GM18505 (cell line): ENCODE data around the gene UBE2D1.
"Not testable (repeated sequence)": the region's sequence is repeated elsewhere in the genome, so short reads cannot be mapped to it uniquely, and the experiment has no call there.

Experiments
- ATAC-seq: cut with Tn5 transposase; IDR thresholded peaks from one replicate; pipeline ENCODE4 v1.9.1; 2021; ENCODE audit not compliant: unreplicated experiment
- POLR2A ChIP-seq: IDR thresholded peaks from 4 replicates; pipeline ENCODE4 v1.6.1; 2011; ENCODE audit warnings: borderline replicate concordance; ENCODE audit not compliant: insufficient read depth, insufficient read length; ENCODE audit errors: extremely low read depth

The UBE2D1 gene

DNA sequence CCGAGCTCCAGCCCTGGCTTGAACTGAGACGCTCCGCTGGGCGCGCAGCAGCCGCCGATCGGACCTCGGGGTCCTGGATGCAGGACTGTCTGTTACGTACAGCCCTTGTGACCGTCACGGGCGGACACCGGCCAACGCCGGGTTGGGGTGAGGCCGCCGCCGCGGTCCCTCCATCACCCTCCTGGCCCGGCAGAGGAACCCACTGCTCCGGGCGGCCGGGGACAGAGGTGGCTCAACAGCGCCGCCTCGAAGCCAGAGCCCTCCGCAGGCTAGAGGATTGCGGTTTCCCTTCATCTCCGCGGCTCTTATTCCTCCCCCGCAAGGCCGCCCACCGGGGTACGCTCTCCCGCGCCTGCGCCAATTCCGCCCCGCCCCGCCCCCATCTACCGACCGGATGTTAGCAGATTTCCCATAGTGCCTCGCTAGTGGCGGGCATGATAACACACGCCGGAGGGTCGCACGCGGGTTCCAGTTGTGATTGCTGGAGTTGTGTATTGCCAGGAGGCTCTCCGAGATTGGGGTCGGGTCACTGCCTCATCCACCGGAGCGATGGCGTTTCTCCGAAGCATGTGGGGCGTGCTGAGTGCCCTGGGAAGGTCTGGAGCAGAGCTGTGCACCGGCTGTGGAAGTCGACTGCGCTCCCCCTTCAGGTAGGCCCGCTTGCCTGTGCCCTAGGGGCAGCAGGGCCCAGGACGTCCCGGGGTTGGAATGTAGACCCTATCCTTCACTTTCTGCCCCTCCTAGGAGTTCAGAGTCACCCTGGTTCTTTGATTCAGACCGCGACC is 50.4 kb downstream of the UBE2D1 start, which contains the start of gene TFAM:
Gene TFAM, plus strand, starts transcription at position 412 of the 785 bp plus-strand sequence. Its CDS starts 138 bp downstream, at position 550.
- TF ChIP-seq POLR2A: peak; percentile 96
- peak; percentile 90 for ATAC-seq

- TF ChIP-seq POLR2A: no peak
- peak; percentile 5 for ATAC-seq
These were observed 50.9 kb downstream of the UBE2D1 start for GRCh38 chr10:58385784-58386112.

- no peak for ATAC-seq
- TF ChIP-seq POLR2A: no peak
These were observed 54.2 kb downstream of the UBE2D1 start for GRCh38 chr10:58389024-58389423.

DNA sequence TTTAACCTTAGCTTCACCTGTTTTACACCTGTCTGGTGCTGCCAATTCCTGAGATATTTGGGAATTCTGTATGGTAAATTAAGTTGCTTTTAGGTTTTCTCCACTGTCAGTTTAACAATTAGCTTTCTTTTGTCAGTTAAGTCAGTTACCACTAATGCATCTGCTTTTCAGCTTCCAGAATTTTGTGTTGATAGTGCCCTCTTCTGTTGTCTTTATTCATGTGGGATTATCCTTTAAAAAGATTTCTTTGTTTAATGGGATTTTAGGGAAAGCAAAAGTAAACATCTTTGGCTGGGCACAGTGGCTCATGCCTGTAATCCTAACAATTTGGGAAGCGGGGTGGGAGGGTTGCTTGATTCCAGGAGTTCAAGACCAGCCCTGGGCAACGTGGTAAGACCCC is 58.5 kb downstream of the UBE2D1 start:
- ATAC-seq: no peak
- TF ChIP-seq POLR2A: no peak

DNA sequence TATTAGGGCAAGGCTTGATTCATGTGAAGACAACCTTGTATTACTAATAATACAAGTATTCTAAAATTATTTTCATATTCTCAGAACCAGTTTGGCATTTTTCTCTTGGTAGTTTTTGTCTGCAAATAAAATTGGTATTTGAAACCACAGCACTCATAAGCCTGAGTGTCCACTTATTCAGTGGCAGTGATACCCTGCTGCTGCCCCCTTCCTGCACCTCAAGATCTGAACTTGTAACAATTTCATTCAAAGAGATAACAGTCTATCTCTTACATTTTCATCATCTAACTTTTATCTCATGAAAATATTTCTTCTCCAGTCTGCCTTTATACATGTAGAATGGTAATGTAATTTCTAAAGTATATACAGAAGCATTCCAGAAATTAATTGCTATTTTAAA is 59.7 kb downstream of the UBE2D1 start:
- ATAC-seq: no peak

DNA sequence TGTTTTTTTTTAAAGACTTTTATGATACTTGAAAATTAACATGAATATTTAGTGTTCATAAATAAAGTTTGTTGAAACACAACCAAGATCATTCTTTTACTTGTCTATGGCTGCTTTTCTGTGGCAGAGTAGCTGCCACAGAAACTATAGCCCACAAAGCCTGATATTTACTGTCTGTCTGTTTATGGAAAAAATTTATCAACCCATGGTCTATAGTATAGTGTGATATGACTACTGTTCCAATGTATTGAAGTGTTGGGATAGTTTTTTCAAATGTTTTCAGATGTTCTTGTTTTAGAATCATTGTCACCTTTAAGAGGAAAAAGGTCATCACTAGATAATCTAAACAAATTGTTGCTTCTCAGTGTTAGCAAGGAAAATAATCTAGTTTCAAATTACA is 61.3 kb downstream of the UBE2D1 start:
- no peak for ATAC-seq
- TF ChIP-seq POLR2A: no peak

More for the DNA sequence above, 59.7 kb downstream of the UBE2D1 start:
- TF ChIP-seq POLR2A: no peak

DNA sequence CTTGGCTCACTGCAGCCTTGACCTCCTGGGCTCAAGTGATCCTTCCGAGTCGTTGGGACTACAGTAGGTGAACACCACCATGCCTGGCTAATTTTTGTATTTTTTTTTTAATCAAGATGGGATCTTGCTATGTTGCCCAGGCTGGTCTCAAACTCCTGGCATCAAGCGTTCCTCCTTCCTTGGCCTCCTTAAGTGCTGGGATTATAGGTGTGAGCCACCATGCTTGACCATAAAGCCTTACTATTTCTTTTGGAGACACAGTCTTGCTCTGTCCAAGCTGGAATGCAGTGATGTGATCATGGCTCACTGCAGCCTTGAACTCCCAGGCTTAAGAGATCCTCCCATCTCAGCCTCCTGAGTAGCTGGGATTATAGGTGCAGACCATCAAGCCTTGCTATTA is 63.0 kb downstream of the UBE2D1 start:
- TF ChIP-seq POLR2A: no peak
- ATAC-seq: no peak

DNA sequence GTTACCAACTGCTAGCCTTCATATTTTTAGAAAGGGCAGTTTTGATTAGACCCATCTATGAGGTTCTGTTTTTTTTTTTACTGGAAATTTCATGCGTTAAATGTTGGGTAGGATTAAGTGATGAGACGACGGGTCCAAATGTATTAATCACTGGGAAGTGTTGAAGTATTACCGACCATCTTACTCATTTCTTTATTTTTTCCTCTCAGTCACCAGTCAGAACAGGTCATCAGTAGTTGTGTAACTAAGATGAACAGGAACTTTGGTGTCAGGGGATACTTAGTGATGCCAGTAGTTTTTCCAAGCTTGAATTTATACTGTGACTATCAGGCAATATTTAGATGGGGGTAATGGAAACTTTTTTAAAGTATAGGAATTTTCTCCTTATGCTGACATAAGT is 64.6 kb downstream of the UBE2D1 start:
- TF ChIP-seq POLR2A: no peak
- no peak for ATAC-seq

DNA sequence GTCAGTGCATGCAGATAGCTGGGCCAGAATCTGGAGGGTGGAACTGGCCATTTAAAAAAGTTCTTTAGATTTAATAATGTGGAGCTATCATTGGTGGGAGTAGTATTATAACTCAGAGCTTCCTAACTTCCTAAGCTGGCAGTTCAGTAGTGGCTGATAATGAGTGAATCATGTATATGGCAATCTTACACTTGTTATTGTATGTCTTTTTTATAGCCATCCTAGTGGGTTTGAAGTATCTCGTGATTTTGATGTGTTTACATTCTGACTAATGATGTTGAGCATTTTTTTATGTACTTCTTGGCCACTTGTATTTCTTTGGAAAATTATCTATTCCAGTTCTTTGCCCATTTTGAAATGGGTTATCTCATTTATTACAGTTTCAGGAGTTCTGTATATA is 65.8 kb downstream of the UBE2D1 start:
- TF ChIP-seq POLR2A: no peak
- ATAC-seq: no peak

DNA sequence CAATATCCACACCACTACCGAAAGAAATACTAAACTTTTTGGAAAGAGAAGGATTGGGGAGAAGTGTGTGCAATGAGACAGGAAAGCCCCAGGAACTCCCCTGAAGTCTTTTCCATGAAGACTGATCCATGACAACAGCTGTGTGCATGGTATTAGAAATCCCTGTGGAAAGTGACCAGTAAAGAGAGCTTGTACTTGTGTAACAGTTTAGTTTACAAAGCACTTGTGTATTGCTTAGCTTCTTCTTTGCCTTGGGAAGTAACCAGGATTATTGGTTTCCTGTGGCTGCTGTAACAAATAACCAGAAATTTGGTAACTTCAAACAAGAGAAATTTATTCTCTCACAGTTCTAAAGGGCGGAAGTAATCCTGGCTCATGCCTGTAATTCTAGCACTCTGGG is 69.2 kb downstream of the UBE2D1 start:
- no peak for TF ChIP-seq POLR2A
- no peak for ATAC-seq

GRCh38 chr10:58409956-58410610 is 75.3 kb downstream of the UBE2D1 start:
- ATAC-seq: no peak

DNA sequence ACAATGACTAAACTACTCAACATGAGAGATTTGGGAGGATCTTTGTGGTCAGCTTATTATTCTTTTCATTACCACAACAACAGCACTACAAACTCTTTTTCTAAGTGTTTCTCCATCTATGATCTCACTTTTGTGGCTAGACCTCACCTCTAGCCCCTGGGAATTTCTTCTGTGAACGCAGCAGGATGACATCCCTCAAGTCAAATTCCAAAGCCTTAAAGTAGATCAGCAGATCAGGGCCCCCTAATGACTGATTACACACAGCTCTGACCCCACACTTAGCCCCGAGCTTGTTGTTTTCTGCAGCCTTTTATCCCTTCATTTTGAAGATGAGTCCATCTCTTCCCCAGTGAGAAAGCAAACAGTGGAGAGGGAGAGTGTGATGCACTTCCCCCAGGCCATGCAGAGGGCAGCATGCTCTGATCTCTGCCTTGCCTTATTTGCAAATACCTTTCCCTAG is 77.7 kb downstream of the UBE2D1 start:
- TF ChIP-seq POLR2A: no peak
- ATAC-seq: no peak

More at GRCh38 chr10:58409956-58410610, 75.3 kb downstream of the UBE2D1 start:
- no peak for TF ChIP-seq POLR2A

DNA sequence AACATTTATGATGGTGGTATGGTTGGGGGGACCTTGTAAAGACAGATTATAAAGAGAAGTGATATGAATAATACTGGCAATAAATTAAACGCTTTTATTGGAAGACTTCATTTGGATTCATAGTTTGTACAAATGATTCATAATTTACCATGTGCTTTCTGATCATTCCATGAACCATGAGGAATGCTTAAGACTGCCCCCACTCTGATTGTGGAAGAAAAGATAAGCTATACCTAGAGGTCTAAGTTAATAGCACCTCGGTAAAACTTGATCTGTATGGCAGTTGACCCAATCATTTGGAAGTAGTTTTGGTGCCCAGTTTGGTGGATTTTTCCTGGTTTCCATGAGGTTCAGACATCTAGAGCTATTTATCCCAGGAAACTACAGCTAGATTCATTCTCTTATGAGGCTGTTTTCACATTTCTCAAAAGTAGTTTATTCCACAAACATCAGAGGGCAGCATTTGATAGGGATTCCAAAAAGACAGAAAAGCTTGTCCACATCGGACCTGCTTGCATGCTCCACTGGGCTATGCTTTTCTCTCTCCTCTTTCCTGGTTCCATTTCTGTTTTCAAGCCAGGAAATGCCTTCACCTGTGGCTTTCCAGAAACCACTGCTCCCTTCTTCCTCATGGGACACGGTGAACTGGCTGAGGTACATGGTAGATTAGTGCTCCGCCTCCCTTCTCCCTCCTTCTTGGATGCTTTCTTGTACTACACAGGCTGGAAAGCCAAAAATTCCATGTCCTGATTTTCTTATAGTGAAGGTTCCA is 79.7 kb downstream of the UBE2D1 start:
- ATAC-seq: no peak
- TF ChIP-seq POLR2A: no peak

DNA sequence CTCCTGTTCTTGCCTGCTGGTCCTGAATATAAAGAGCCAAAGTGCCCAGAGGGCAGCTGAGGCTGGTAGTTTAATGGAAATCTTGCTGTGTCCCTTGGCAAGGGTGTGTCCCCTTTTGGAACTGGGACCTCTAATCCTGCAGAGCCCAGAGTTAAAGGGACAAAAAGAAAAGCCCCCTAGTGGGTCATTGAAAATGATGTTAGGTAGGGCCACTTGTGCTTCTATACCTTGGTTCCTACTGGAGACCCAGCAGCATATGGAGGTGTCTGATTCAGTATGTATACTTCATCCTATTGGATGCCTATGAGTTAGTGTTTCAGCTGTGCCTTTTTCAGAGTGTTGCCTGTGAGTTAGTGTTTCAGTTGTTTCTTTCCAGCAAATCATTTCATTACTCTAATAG is 81.0 kb downstream of the UBE2D1 start:
- no peak for ATAC-seq
- TF ChIP-seq POLR2A: no peak

- ATAC-seq: not testable (repeated sequence)
These were observed 83.1 kb downstream of the UBE2D1 start for GRCh38 chr10:58417902-58418301.
